ENCODE measurements around the gene MOB1A.

The MOB1A gene

GRCh38 chr2:74198461-74199274 is 20.0 kb upstream of the MOB1A start, which contains the start of gene MTHFD2:
Gene MTHFD2, plus strand, starts transcription at chr2:74198615. Its CDS starts 27 bp downstream, at chr2:74198642.
- TF ChIP-seq, protein P1, sequence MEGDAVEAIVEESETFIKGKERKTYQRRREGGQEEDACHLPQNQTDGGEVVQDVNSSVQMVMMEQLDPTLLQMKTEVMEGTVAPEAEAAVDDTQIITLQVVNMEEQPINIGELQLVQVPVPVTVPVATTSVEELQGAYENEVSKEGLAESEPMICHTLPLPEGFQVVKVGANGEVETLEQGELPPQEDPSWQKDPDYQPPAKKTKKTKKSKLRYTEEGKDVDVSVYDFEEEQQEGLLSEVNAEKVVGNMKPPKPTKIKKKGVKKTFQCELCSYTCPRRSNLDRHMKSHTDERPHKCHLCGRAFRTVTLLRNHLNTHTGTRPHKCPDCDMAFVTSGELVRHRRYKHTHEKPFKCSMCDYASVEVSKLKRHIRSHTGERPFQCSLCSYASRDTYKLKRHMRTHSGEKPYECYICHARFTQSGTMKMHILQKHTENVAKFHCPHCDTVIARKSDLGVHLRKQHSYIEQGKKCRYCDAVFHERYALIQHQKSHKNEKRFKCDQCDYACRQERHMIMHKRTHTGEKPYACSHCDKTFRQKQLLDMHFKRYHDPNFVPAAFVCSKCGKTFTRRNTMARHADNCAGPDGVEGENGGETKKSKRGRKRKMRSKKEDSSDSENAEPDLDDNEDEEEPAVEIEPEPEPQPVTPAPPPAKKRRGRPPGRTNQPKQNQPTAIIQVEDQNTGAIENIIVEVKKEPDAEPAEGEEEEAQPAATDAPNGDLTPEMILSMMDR (IDR thresholded peaks at IDR 0.05; ENCODE audit: low read depth, low read length), result peak; percentile 75
- peak; percentile 93 for DNase-seq (ENCODE audit: extremely low read depth, low read depth)

- TF ChIP-seq, protein P1 (IDR thresholded peaks at IDR 0.05; ENCODE audit: low read depth, low read length), result no peak
- DNase-seq (ENCODE audit: extremely low read depth, low read depth), result no peak
Measured at GRCh38 chr2:74198023-74198460, 19.4 kb upstream of the MOB1A start.

DNA sequence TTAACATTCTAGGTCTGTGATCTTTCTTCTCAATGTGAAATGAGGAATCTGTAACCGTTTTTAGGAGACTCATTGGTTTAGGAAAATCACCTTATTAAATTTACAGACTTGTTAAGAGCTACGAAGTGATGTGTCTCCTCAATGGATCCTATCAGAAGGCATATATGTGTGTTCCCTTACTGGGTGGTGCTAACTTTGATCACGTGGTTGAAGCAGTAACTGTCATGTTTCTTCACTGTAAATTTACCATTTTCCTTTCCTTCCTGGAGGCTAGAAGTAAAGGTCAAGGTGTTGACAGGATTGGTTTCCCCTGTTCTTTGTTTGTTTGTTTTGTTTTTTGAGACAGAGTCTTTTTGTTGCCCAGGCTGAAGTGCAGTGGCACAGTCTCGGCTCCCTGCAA is 18.4 kb upstream of the MOB1A start:
- no peak for DNase-seq (ENCODE audit: extremely low read depth, low read depth)
- TF ChIP-seq, protein P1 (IDR thresholded peaks at IDR 0.05; ENCODE audit: low read depth, low read length), result no peak

- DNase-seq (ENCODE audit: extremely low read depth, low read depth), result no peak
- TF ChIP-seq, protein P1 (IDR thresholded peaks at IDR 0.05; ENCODE audit: low read depth, low read length), result no peak
Measured at GRCh38 chr2:74194799-74195198, 16.1 kb upstream of the MOB1A start.

GRCh38 chr2:74191596-74192380 is 13.1 kb upstream of the MOB1A start:
- no peak for DNase-seq (ENCODE audit: extremely low read depth, low read depth)
- TF ChIP-seq, protein P1 (IDR thresholded peaks at IDR 0.05; ENCODE audit: low read depth, low read length), result no peak

DNA sequence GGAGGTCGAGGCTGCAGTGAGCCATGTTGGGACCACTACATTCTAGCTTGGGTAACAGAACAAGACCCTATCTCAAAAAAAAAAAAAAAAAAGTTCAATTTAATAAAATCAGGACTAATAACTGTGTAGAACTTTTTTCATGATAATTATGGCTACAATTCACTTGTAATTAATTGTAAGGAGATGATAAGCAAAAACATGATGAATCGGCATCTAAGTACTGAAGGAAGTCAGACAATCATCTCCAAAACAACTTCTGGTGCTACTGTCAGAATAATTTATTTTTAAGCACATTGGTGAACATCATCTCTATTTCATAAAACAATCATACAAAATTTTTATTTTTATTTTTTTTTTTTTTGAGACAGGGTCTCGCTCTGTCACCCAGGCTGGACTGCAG is 10.0 kb upstream of the MOB1A start:
- TF ChIP-seq, protein P1 (IDR thresholded peaks at IDR 0.05; ENCODE audit: low read depth, low read length), result no peak

More for the DNA sequence above, 10.0 kb upstream of the MOB1A start:
- DNase-seq (ENCODE audit: extremely low read depth, low read depth), result no peak
